Measurements from ENCODE around the gene ADGRA3. TPM values are rescaled to one million over a fixed set of nuclear protein-coding genes. Genes with fewer than 3 reads are reported as not detected.

Gene ADGRA3
- total and polyA plus RNA-seq, 2 of the 13 experiments (the other 11 are each of a cell fraction or from before 2014, with no cell fraction given), result 32.2 to 40.8 TPM

DNA sequence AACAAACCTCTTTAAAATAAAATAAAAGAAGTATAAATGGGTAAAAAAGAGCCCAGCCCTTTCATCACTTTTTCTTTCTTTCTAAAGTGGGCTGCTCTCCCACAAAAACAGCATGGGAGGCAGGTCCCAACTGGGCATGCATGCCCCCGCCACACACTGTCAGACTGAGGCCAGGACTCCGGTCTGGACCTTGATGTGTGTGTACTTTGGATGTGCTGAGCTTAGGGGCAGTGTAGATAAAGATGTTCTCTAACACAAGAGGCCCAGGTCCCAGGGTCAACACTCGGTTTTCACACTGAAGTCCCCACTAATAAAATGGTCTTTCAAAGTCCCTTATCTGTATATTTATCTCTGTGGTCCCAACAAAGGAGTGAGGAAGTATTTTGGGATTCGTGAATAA lies 44.4 kb downstream of the ADGRA3 start (continued):
- TF ChIP-seq HDAC2 (CRISPR knock-in tag; IDR thresholded peaks at IDR 0.05), result 0 out of 2 replicates have a peak, but pooled peaks have one; percentile 21
- TF ChIP-seq, protein P1, sequence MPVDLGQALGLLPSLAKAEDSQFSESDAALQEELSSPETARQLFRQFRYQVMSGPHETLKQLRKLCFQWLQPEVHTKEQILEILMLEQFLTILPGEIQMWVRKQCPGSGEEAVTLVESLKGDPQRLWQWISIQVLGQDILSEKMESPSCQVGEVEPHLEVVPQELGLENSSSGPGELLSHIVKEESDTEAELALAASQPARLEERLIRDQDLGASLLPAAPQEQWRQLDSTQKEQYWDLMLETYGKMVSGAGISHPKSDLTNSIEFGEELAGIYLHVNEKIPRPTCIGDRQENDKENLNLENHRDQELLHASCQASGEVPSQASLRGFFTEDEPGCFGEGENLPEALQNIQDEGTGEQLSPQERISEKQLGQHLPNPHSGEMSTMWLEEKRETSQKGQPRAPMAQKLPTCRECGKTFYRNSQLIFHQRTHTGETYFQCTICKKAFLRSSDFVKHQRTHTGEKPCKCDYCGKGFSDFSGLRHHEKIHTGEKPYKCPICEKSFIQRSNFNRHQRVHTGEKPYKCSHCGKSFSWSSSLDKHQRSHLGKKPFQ (CRISPR knock-in tag; IDR thresholded peaks at IDR 0.05; ENCODE audit: insufficient replicate concordance), result no peak
- no peak for TF ChIP-seq REXO4 (CRISPR knock-in tag; IDR thresholded peaks at IDR 0.05; ENCODE audit: borderline replicate concordance)
- no peak for TF ChIP-seq CERS6 (CRISPR knock-in tag; IDR thresholded peaks at IDR 0.05)
- 0 out of 2 replicates have a peak, but pooled peaks have one; percentile 32 for TF ChIP-seq HOXA3 (CRISPR knock-in tag; IDR thresholded peaks at IDR 0.05)
- TF ChIP-seq ELF3 (CRISPR knock-in tag; IDR thresholded peaks at IDR 0.05), result no peak
- TF ChIP-seq SRSF9 (IDR thresholded peaks at IDR 0.05; ENCODE audit: borderline replicate concordance, insufficient read depth, low read depth, low read length, poor library complexity, severe bottlenecking), result no peak
- no peak for TF ChIP-seq ZNF530 (CRISPR knock-in tag; IDR thresholded peaks at IDR 0.05; ENCODE audit: low read depth)
- TF ChIP-seq TP53 (CRISPR knock-in tag; conservative IDR thresholded peaks at IDR 0.05), result no peak
- TF ChIP-seq, protein P2, sequence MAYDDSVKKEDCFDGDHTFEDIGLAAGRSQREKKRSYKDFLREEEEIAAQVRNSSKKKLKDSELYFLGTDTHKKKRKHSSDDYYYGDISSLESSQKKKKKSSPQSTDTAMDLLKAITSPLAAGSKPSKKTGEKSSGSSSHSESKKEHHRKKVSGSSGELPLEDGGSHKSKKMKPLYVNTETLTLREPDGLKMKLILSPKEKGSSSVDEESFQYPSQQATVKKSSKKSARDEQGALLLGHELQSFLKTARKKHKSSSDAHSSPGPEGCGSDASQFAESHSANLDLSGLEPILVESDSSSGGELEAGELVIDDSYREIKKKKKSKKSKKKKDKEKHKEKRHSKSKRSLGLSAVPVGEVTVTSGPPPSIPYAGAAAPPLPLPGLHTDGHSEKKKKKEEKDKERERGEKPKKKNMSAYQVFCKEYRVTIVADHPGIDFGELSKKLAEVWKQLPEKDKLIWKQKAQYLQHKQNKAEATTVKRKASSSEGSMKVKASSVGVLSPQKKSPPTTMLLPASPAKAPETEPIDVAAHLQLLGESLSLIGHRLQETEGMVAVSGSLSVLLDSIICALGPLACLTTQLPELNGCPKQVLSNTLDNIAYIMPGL (CRISPR knock-in tag; IDR thresholded peaks at IDR 0.05; ENCODE audit: borderline replicate concordance in 1 of 2, low read depth in 1 of 2), result no peak
- TF ChIP-seq ATM (IDR thresholded peaks at IDR 0.05; ENCODE audit: borderline replicate concordance), result no peak
- TF ChIP-seq CEBPZ (IDR thresholded peaks at IDR 0.05; ENCODE audit: low read length), result no peak
- no peak for TF ChIP-seq DZIP1 (CRISPR knock-in tag; IDR thresholded peaks at IDR 0.05)
- no peak for TF ChIP-seq ZNF614 (CRISPR knock-in tag; IDR thresholded peaks at IDR 0.05; ENCODE audit: borderline replicate concordance)
- no peak for TF ChIP-seq DMTF1 (CRISPR knock-in tag; IDR thresholded peaks at IDR 0.05)
- TF ChIP-seq MEIS2 (CRISPR knock-in tag; IDR thresholded peaks at IDR 0.05), result no peak
